ENCODE measurements around the gene BPIFA3. TPM values are rescaled to one million over a fixed set of nuclear protein-coding genes. Genes with fewer than 3 reads are reported as not detected.

Gene BPIFA3
- total and polyA plus RNA-seq, 2 donors (not counting 1 experiment from before 2014, with no cell fraction given) = not detected

DNA sequence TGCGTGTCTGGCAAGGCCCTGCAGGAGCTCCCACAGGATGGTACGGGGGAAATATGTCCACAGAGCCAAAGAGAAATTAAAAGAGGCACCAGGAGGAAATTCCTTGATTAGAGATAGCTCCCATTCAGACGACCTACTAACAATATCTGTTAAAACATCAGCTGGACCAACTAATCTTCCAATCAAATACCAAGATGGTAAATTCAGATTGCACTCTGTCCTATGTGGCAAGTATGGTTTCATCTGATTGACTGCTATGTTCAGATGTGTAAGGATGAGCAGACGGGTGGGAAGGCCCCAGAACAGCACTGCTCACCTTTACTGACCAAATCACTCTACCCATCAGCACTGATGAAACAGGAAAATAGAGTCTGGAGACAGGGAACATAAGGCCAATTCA lies 29.7 kb upstream of the BPIFA3 start:
- Histone ChIP-seq H3K27ac (ENCODE audit: insufficient read depth, low read length) (no peak overlapping the region), H3K79me2 (ENCODE audit: control insufficient read depth, insufficient read depth, low read length) (no peaks in the 10 kb centered on the region), H3K4me1 (ENCODE audit: control insufficient read depth, extremely low read depth, insufficient read depth, low read length) (no peaks in the 10 kb centered on the region), H3K9ac (ENCODE audit: insufficient read depth, low read length) (no peak overlapping the region), H3K36me3 (ENCODE audit: control insufficient read depth, insufficient read depth, low read length) (no peaks in the 10 kb centered on the region), H3K27me3 (ENCODE audit: control insufficient read depth, insufficient read depth, low read length) (no peaks in the 10 kb centered on the region), H2AFZ (ENCODE audit: low read length) (no peak overlapping the region), H3K4me3 (replicated peaks in 1 of 4; ENCODE audit: control extremely low read depth in 1 of 4, insufficient read depth in 1 of 4, low read depth in 3 of 4, low read length in 4 of 4) (no peak overlapping the region), H3K9me3 (ENCODE audit: control insufficient read depth, insufficient read depth, low read depth, low read length) (no peaks in the 10 kb centered on the region), H3K4me2 (ENCODE audit: extremely low read depth, insufficient read depth, low read length) (no peak overlapping the region), H4K20me1 (ENCODE audit: control insufficient read depth, extremely low read depth, insufficient read depth, low read length) (no peaks in the 10 kb centered on the region)
- no peak for DNase-seq (ENCODE audit: low read depth in 2 of 2)
- TF ChIP-seq EZH2 (IDR thresholded peaks at IDR 0.05; ENCODE audit: low read length, missing control alignments) = no peak
- TF ChIP-seq, protein P1, sequence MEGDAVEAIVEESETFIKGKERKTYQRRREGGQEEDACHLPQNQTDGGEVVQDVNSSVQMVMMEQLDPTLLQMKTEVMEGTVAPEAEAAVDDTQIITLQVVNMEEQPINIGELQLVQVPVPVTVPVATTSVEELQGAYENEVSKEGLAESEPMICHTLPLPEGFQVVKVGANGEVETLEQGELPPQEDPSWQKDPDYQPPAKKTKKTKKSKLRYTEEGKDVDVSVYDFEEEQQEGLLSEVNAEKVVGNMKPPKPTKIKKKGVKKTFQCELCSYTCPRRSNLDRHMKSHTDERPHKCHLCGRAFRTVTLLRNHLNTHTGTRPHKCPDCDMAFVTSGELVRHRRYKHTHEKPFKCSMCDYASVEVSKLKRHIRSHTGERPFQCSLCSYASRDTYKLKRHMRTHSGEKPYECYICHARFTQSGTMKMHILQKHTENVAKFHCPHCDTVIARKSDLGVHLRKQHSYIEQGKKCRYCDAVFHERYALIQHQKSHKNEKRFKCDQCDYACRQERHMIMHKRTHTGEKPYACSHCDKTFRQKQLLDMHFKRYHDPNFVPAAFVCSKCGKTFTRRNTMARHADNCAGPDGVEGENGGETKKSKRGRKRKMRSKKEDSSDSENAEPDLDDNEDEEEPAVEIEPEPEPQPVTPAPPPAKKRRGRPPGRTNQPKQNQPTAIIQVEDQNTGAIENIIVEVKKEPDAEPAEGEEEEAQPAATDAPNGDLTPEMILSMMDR (conservative IDR thresholded peaks at IDR 0.05 in 1 of 2, IDR thresholded peaks at IDR 0.05 in 1 of 2; ENCODE audit: low read depth in 1 of 2, low read length in 2 of 2) = no peak

DNA sequence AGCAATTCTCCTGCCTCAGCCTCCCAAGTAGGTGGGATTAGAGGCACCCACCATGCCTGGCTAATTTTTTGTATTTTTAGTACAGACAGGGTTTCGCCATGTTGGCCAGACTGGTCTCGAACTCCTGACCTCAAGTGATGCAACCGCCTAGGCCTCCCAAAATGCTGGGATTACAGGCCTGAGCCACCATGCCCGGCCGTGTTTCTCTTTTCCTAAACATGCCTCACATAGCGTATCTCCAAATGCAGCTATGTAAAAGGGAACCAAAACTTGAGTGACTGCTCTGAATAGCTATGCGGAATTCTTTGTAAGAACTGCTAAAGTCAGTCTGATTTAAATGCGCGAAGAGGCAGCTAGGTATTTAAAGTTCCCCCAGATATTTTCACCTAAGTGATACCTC lies 28.7 kb upstream of the BPIFA3 start:
- H3K4me1 ChIP-seq (ENCODE audit: control insufficient read depth, extremely low read depth, insufficient read depth, low read length) = no peaks in the 10 kb centered on the region
- no peak overlapping the region for H3K9ac ChIP-seq (ENCODE audit: insufficient read depth, low read length)
- no peaks in the 10 kb centered on the region for H3K9me3 ChIP-seq (ENCODE audit: control insufficient read depth, insufficient read depth, low read depth, low read length)
- no peak for TF ChIP-seq EZH2 (IDR thresholded peaks at IDR 0.05; ENCODE audit: low read length, missing control alignments)
- TF ChIP-seq, protein P1 (conservative IDR thresholded peaks at IDR 0.05 in 1 of 2, IDR thresholded peaks at IDR 0.05 in 1 of 2; ENCODE audit: low read depth in 1 of 2, low read length in 2 of 2) = no peak
- H3K4me2 ChIP-seq (ENCODE audit: extremely low read depth, insufficient read depth, low read length) = no peak overlapping the region
- no peak overlapping the region for H3K27ac ChIP-seq (ENCODE audit: insufficient read depth, low read length)
- no peak overlapping the region for H2AFZ ChIP-seq (ENCODE audit: low read length)
- H4K20me1 ChIP-seq (ENCODE audit: control insufficient read depth, extremely low read depth, insufficient read depth, low read length) = no peaks in the 10 kb centered on the region
- H3K79me2 ChIP-seq (ENCODE audit: control insufficient read depth, insufficient read depth, low read length) = no peaks in the 10 kb centered on the region
- no peaks in the 10 kb centered on the region for H3K36me3 ChIP-seq (ENCODE audit: control insufficient read depth, insufficient read depth, low read length)
- no peaks in the 10 kb centered on the region for H3K27me3 ChIP-seq (ENCODE audit: control insufficient read depth, insufficient read depth, low read length)
- no peak overlapping the region for H3K4me3 ChIP-seq (replicated peaks in 1 of 4; ENCODE audit: control extremely low read depth in 1 of 4, insufficient read depth in 1 of 4, low read depth in 3 of 4, low read length in 4 of 4)
- no peak for DNase-seq (ENCODE audit: low read depth in 2 of 2)

DNA sequence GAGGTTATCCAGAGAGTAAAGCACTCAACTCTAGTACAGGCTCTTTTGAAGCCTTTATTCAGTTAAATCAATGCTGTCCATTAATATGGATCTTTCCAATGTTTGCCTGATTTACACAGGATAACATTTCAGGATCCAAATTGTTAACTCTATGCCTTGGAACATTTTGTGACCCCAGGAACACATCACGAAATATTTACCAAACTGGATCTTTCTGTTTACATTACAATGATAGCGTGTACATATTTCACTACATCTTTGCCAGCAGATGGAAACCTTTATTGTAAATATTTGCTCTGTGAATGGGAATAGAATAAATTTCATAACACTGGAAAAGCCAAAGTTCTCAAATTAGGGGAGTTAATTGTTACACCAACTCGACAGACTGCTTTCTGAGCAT lies 25.7 kb upstream of the BPIFA3 start:
- no peaks in the 10 kb centered on the region for H3K9me3 ChIP-seq (ENCODE audit: control insufficient read depth, insufficient read depth, low read depth, low read length)
- no peak overlapping the region for H3K9ac ChIP-seq (ENCODE audit: insufficient read depth, low read length)
- H3K36me3 ChIP-seq (ENCODE audit: control insufficient read depth, insufficient read depth, low read length) = no peaks in the 10 kb centered on the region
- no peak for DNase-seq (ENCODE audit: low read depth in 2 of 2)
- no peak for TF ChIP-seq EZH2 (IDR thresholded peaks at IDR 0.05; ENCODE audit: low read length, missing control alignments)
- TF ChIP-seq, protein P1 (conservative IDR thresholded peaks at IDR 0.05 in 1 of 2, IDR thresholded peaks at IDR 0.05 in 1 of 2; ENCODE audit: low read depth in 1 of 2, low read length in 2 of 2) = no peak
- no peak overlapping the region for H2AFZ ChIP-seq (ENCODE audit: low read length)
- H3K27me3 ChIP-seq (ENCODE audit: control insufficient read depth, insufficient read depth, low read length) = no peaks in the 10 kb centered on the region
- H3K4me1 ChIP-seq (ENCODE audit: control insufficient read depth, extremely low read depth, insufficient read depth, low read length) = no peaks in the 10 kb centered on the region
- no peak overlapping the region for H3K4me2 ChIP-seq (ENCODE audit: extremely low read depth, insufficient read depth, low read length)
- H3K27ac ChIP-seq (ENCODE audit: insufficient read depth, low read length) = no peak overlapping the region
- H4K20me1 ChIP-seq (ENCODE audit: control insufficient read depth, extremely low read depth, insufficient read depth, low read length) = no peaks in the 10 kb centered on the region
- H3K4me3 ChIP-seq (replicated peaks in 1 of 4; ENCODE audit: control extremely low read depth in 1 of 4, insufficient read depth in 1 of 4, low read depth in 3 of 4, low read length in 4 of 4) = no peak overlapping the region
- H3K79me2 ChIP-seq (ENCODE audit: control insufficient read depth, insufficient read depth, low read length) = no peaks in the 10 kb centered on the region
